ENCODE measurements around the gene AASDHPPT. TPM values are rescaled to one million over a fixed set of nuclear protein-coding genes. Genes with fewer than 3 reads are reported as not detected.
"Not testable (repeated sequence)": the region's sequence is repeated elsewhere in the genome, so short reads cannot be mapped to it uniquely, and the experiment has no call there.

The AASDHPPT gene
- total RNA-seq, 1 donor from 2014 or later = 48.8 TPM

DNA sequence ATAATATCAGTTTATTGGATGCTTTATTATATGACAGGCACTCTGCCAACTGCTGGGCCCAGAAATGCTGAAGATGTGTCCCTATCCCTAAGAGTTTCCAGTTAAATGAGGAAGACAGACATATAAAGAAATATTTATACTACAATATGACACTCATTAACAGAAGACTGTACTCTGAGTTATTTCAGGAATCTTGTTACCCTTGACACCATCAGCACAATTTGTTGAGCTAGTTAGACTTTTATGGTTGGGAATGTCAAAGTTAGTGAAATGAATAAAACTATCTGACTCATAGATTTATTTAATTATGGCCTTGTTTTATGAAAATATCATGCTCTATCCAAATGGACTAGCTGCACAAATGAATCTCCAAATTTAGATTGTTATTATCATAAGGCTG is 29.8 kb upstream of the AASDHPPT start:
- peak; percentile 67 for DNase-seq (ENCODE audit: low read depth)
- no peak for TF ChIP-seq CTCF (conservative IDR thresholded peaks at IDR 0.05; ENCODE audit: low read depth, low read length)
- no peak overlapping the region for H3K4me3 ChIP-seq (ENCODE audit: low read depth, low read length)

DNA sequence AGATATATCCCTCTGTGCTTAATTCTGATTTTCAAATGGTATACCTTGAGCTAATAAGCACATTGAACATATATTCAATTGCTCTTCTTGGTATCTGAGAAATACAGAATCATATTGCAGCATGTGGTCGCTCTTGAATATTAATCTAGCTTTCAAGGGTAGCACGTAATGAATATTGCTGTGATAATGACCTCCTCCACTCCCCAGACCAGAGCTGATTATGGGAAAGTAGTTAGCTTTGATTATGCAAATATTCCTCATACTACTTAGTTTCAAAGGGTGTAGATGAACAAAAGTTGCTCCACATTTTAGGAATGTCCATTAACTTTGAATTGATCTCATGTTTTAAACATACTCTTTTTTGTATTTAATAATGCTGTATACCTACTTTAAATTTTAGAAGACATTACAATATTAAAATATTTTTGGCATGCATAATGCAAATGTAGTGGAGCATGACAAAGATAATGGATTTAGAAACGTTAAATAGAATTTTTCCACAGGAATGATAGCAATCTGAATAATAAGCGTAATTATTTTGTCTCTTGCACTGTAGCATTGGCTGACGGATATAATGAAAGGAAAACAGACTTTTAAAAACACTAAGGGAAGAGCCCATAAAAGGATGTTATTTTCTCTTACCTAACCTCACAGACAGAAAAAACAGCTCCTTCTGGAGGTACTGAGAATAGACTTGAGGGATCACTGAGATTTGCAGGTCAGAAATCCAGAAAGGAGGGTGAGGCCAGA is 27.6 kb upstream of the AASDHPPT start:
- TF ChIP-seq CTCF (conservative IDR thresholded peaks at IDR 0.05; ENCODE audit: low read depth, low read length) = no peak
- DNase-seq (ENCODE audit: low read depth) = no peak

GRCh38 chr11:106051103-106051502 is 26.4 kb upstream of the AASDHPPT start:
- no peak for TF ChIP-seq CTCF (conservative IDR thresholded peaks at IDR 0.05; ENCODE audit: low read depth, low read length)
- no peak for DNase-seq (ENCODE audit: low read depth)
- H3K4me3 ChIP-seq (ENCODE audit: low read depth, low read length) = no peak overlapping the region

More for the DNA sequence above, 27.6 kb upstream of the AASDHPPT start:
- H3K4me3 ChIP-seq (ENCODE audit: low read depth, low read length) = no peak overlapping the region

DNA sequence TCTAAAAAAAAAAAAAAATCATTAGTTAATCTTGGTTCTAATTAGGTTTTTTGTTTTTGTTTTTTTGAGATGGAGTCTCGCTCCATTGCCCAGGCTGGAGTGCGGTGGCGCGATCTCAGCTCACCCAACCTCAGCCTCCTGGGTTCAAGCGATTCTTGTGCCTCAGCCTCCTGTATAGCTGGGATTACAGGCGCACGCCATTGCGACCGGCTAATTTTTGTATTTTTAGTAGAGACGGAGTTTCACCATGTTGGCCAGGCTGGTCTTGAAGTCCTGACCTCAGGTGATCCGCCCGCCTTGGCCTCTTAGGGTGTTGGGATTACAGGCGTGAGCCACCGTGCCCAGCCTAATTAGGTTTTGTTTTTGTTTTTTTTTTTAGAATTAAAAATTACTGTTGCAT is 19.1 kb upstream of the AASDHPPT start:
- not testable (repeated sequence) for H3K4me3 ChIP-seq (ENCODE audit: low read depth, low read length)

DNA sequence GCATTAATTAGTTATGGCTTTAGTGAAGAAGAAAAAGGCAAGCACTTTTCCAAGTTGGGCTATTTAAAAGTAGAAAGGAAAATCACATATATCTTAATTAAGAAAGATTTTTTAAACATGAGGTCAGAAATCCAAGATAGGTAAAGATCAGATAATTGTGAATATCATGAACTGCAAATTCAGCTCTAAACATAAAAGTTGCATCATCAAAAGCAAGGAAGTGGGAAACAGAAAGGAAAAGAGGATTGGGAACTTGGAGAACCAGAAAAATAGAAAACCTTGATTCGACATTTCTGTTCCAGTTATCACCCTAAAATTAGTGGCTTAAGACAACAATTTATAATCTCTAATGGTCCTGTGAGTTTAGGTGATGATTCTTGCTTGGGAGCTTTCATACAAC is 17.8 kb upstream of the AASDHPPT start:
- DNase-seq (ENCODE audit: low read depth) = no peak
- no peak overlapping the region for H3K4me3 ChIP-seq (ENCODE audit: low read depth, low read length)
- no peak for TF ChIP-seq CTCF (conservative IDR thresholded peaks at IDR 0.05; ENCODE audit: low read depth, low read length)

More for the DNA sequence above, 19.1 kb upstream of the AASDHPPT start:
- DNase-seq (ENCODE audit: low read depth) = not testable (repeated sequence)

DNA sequence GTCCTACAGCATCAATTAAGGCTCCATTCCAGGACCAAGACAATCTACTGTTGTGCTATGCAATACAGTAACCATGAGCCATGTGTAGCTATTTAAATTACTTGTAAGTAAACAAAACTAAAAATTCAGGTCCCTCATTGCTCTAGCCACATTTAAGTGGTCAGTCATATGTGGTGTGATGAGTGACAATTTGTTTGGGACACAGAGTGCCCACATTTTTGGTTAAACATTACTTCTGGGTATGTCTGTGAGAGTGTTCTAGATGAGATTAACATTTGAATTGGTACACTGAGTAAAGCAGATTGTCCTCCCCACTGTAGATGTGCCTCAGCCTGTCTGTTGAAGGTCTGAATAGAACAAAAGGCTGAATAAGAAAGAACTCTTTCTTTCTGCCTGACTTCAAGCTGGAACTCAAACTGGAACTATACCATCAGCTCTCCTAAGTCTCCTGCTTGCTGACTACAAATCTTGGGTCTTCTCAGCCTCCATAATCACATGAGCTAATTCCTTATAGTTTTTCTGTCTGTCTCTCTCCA is 16.1 kb upstream of the AASDHPPT start:
- no peak for TF ChIP-seq CTCF (conservative IDR thresholded peaks at IDR 0.05; ENCODE audit: low read depth, low read length)
- H3K4me3 ChIP-seq (ENCODE audit: low read depth, low read length) = no peak overlapping the region
- DNase-seq (ENCODE audit: low read depth) = no peak

DNA sequence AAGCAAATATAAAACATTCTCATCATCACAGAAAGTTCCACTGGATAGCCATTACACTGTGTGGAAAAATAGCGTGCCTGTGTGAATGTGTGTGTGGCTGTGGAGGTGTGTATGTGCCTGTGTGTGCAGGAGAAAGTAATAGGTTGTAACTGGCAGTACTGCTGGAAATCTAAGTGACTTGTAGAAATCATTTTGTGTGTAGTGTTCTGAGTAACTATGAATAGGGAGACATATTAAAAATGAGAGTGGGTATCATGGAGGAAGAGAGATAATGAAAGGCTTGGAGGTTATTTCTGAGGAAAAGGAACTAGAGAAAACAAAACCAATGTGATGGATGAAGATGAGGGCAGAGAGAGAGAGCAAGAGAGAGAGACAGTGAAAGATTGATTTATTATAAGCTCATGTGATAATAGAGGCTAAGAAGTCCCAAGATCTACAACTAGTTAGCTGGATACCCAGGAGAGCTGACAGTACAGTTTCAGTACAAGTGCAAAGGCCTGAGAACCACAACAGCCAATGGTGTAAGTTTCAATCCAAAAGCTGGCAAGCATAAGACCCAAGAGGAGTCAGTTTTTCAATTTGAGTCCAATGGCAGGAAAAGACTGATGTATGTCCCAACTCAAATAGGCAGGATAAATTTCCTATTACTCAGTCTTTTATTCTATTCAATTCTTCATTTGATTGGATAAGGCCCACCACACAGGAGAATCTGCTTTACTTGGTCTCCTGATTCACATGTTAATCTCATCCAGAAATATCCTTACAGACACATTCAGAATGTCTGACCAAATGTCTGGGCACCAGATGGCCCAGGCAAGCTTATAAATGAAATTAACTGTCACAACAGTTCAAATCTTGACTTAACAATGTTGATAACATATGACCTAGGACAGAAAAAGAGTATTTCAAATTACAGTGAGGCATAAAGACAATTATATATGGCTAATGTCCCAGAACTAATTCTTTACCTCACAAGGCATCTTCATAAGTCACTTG is 15.2 kb upstream of the AASDHPPT start:
- no peak overlapping the region for H3K4me3 ChIP-seq (ENCODE audit: low read depth, low read length)
- no peak for DNase-seq (ENCODE audit: low read depth)
- TF ChIP-seq CTCF (conservative IDR thresholded peaks at IDR 0.05; ENCODE audit: low read depth, low read length) = no peak
